Bronchial epithelial cell (primary cell): ENCODE results near the gene PTCH2. TPM values are rescaled to one million over a fixed set of nuclear protein-coding genes. Genes with fewer than 3 reads are reported as not detected.
A peak's percentile ranks its signal among the peaks of the same experiment; 100 is the strongest.

Source experiments
- DNase-seq: peaks from one replicate; pipeline ENCODE4 v3.0.0-alpha.2; 2010; ENCODE audit warnings: low read depth
- FAIRE-seq: peaks from 2 replicates; lab custom pipeline; 2011; peaks lifted over from hg19 to GRCh38; lab: Jason Lieb, UNC
- H3K27me3 ChIP-seq: 2 replicates; pipeline ENCODE4 v1.5.1; 2011; ENCODE audit warnings: low read length; ENCODE audit not compliant: control insufficient read depth, insufficient read depth
- H3K36me3 ChIP-seq: 2 replicates; pipeline ENCODE4 v1.5.1; 2011; ENCODE audit warnings: low read length; ENCODE audit not compliant: control insufficient read depth, insufficient read depth
- H3K4me3 ChIP-seq: 2 replicates; pipeline ENCODE4 v1.5.1; 2011; ENCODE audit warnings: mild to moderate bottlenecking, low read depth, low read length, control low read depth
- CTCF ChIP-seq: IDR thresholded peaks from 2 replicates; pipeline ENCODE4 v1.5.1; 2011; ENCODE audit warnings: mild to moderate bottlenecking, moderate library complexity, low read length, control low read depth, inconsistent platforms; ENCODE audit not compliant: insufficient read depth, severe bottlenecking
- total RNA-seq: library from RNA; depleted of rRNA; stranded (reverse); fragments of >200 nt; gene quantifications from 2 replicates; pipeline ENCODE4 v1.2.1, GENCODE V29; 2014

PTCH2 gene
- total RNA-seq, 1 donor from 2014 or later = not detected

GRCh38 chr1:44785501-44786137, 57.4 kb downstream of the PTCH2 start:
- no peak for FAIRE-seq
- H3K36me3 ChIP-seq = no peaks in the 10 kb centered on the region
- H3K4me3 ChIP-seq = peak overlapping the region; percentile 40
- no peak for TF ChIP-seq CTCF
- H3K27me3 ChIP-seq = no peaks in the 10 kb centered on the region
- no peak for DNase-seq

GRCh38 chr1:44785029-44785380, 58.0 kb downstream of the PTCH2 start:
- Histone ChIP-seq H3K36me3 (peaks cover under 1% of the 10 kb centered on the region), H3K4me3 (no peak overlapping the region), H3K27me3 (no peaks in the 10 kb centered on the region)
- DNase-seq (no peak), FAIRE-seq (no peak)
- TF ChIP-seq CTCF = no peak

- no peaks in the 10 kb centered on the region for H3K27me3 ChIP-seq
- H3K4me3 ChIP-seq = peak overlapping the region; percentile 31
- FAIRE-seq (no peak), DNase-seq (no peak)
- peak; percentile 11 for TF ChIP-seq CTCF
- peaks cover 3% of the 10 kb centered on the region for H3K36me3 ChIP-seq
Observed at GRCh38 chr1:44784094-44785028, 58.7 kb downstream of the PTCH2 start.

GRCh38 chr1:44783697-44784093, 59.4 kb downstream of the PTCH2 start:
- H3K4me3 ChIP-seq = peak overlapping the region; percentile 31
- TF ChIP-seq CTCF = no peak
- peaks cover 4% of the 10 kb centered on the region for H3K36me3 ChIP-seq
- FAIRE-seq (no peak), DNase-seq (no peak)
- no peaks in the 10 kb centered on the region for H3K27me3 ChIP-seq

- peaks cover 28% of the 10 kb centered on the region for H3K36me3 ChIP-seq
Observed at GRCh38 chr1:44780583-44781121, 62.4 kb downstream of the PTCH2 start.

More at GRCh38 chr1:44780583-44781121, 62.4 kb downstream of the PTCH2 start:
- no peak for DNase-seq
- no peak overlapping the region for H3K4me3 ChIP-seq
- FAIRE-seq = no peak
- no peaks in the 10 kb centered on the region for H3K27me3 ChIP-seq
- TF ChIP-seq CTCF = no peak
